ENCODE results near the gene BTRC.

GRCh38 chr10:101415884-101416283 is 61.9 kb downstream of the BTRC start:
- TF ChIP-seq, protein P1, sequence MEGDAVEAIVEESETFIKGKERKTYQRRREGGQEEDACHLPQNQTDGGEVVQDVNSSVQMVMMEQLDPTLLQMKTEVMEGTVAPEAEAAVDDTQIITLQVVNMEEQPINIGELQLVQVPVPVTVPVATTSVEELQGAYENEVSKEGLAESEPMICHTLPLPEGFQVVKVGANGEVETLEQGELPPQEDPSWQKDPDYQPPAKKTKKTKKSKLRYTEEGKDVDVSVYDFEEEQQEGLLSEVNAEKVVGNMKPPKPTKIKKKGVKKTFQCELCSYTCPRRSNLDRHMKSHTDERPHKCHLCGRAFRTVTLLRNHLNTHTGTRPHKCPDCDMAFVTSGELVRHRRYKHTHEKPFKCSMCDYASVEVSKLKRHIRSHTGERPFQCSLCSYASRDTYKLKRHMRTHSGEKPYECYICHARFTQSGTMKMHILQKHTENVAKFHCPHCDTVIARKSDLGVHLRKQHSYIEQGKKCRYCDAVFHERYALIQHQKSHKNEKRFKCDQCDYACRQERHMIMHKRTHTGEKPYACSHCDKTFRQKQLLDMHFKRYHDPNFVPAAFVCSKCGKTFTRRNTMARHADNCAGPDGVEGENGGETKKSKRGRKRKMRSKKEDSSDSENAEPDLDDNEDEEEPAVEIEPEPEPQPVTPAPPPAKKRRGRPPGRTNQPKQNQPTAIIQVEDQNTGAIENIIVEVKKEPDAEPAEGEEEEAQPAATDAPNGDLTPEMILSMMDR (IDR thresholded peaks at IDR 0.05) = no peak
- TF ChIP-seq POLR2AphosphoS5 (IDR thresholded peaks at IDR 0.05) = no peak

All from prostate gland (tissue), 2 donors.